Stimulated activated CD8-positive, alpha-beta memory T cell treated with anti-CD3 and anti-CD28 coated beads, Interleukin-4, amount 100 ng/mL, for 1 hour (primary cell): ENCODE data around the gene WDR70.
"Not testable (repeated sequence)": the region's sequence is repeated elsewhere in the genome, so short reads cannot be mapped to it uniquely, and the experiment has no call there.

Experiments used
- DNase-seq, 2 donors: peaks; one replicate each; pipeline ENCODE4 v3.0.0-alpha.2; 2020; ENCODE audit warnings: low read depth in 2 of 2, low spot score in 1 of 2

Gene WDR70

GRCh38 chr5:37755581-37755980 is 376.5 kb downstream of the WDR70 start:
- no peak for DNase-seq

GRCh38 chr5:37756248-37756647 is 377.1 kb downstream of the WDR70 start:
- DNase-seq = no peak

- DNase-seq = no peak
Observed at GRCh38 chr5:37757980-37758582, 379.0 kb downstream of the WDR70 start.

- DNase-seq = no peak
Observed at GRCh38 chr5:37767251-37767650, 388.1 kb downstream of the WDR70 start.

- no peak for DNase-seq
Observed at GRCh38 chr5:37767961-37768360, 388.8 kb downstream of the WDR70 start.

- DNase-seq = no peak
Observed at GRCh38 chr5:37768371-37768770, 389.3 kb downstream of the WDR70 start.

- DNase-seq = no peak
Observed at GRCh38 chr5:37769108-37769507, 390.0 kb downstream of the WDR70 start.

- no peak for DNase-seq
Observed at GRCh38 chr5:37769840-37770239, 390.7 kb downstream of the WDR70 start.

- no peak for DNase-seq
Observed at GRCh38 chr5:37770786-37771185, 391.7 kb downstream of the WDR70 start.

GRCh38 chr5:37771203-37771611 is 392.1 kb downstream of the WDR70 start:
- no peak for DNase-seq

GRCh38 chr5:37771731-37772130 is 392.6 kb downstream of the WDR70 start:
- DNase-seq = no peak

GRCh38 chr5:37772255-37772654 is 393.1 kb downstream of the WDR70 start:
- DNase-seq = no peak

GRCh38 chr5:37773809-37774208 is 394.7 kb downstream of the WDR70 start:
- no peak for DNase-seq

GRCh38 chr5:37774912-37775483 is 395.9 kb downstream of the WDR70 start:
- DNase-seq = no peak

GRCh38 chr5:37776826-37777225 is 397.7 kb downstream of the WDR70 start:
- DNase-seq = no peak

GRCh38 chr5:37777432-37778130 is 398.5 kb downstream of the WDR70 start:
- no peak for DNase-seq

GRCh38 chr5:37781409-37781808 is 402.3 kb downstream of the WDR70 start:
- not testable (repeated sequence) for DNase-seq

GRCh38 chr5:37786416-37786815 is 407.3 kb downstream of the WDR70 start:
- DNase-seq = no peak

GRCh38 chr5:37786862-37787519 is 407.9 kb downstream of the WDR70 start:
- no peak for DNase-seq

- no peak for DNase-seq
Observed at GRCh38 chr5:37787742-37788141, 408.6 kb downstream of the WDR70 start.

GRCh38 chr5:37789991-37790390 is 410.9 kb downstream of the WDR70 start:
- DNase-seq = no peak

- DNase-seq = no peak
Observed at GRCh38 chr5:37791321-37791720, 412.2 kb downstream of the WDR70 start.
